HEK293 (cell line): ENCODE measurements around the gene SLC8A1.

ENCODE experiments used
- CTCF ChIA-PET: fragments of 350-600 bp; formaldehyde crosslinking; extraction: SDS; loops from one replicate; lab custom pipeline; 2021; ENCODE audit warnings: antibody characterized with exemption; lab: Yijun Ruan, JAX
- POLR2A ChIA-PET: fragments of 300-600 bp; formaldehyde crosslinking; extraction: SDS; loops from one replicate; lab custom pipeline; 2020; ENCODE audit warnings: antibody characterized with exemption, inconsistent platforms; lab: Yijun Ruan, JAX
- H3K27ac ChIP-seq: fragments of 200-500 bp; sonication (Bioruptor generic); 2 replicates; pipeline ENCODE4 v1.5.1; 2014; ENCODE audit warnings: low read depth, low read length, control low read depth, inconsistent platforms; ENCODE audit errors: extremely low read depth
- H3K36me3 ChIP-seq, 2 experiments: fragments of 200-500 bp in 1 of 2; sonication (Bioruptor generic) in 1 of 2; 1 replicate in 1 of 2; 2 replicates in 1 of 2; pipeline ENCODE4 v1.5.1; 2014 to 2017; ENCODE audit warnings: inconsistent platforms in 2 of 2, low read length in 2 of 2; ENCODE audit not compliant: control insufficient read depth in 2 of 2, insufficient read depth in 1 of 2
- H3K4me1 ChIP-seq: fragments of 200-500 bp; sonication (Bioruptor generic); 2 replicates; pipeline ENCODE4 v1.5.1; 2014; ENCODE audit warnings: mild to moderate bottlenecking, low read length, inconsistent platforms; ENCODE audit not compliant: control insufficient read depth, insufficient read depth
- H3K4me3 ChIP-seq: 2 replicates; pipeline ENCODE4 v1.5.1; 2011; ENCODE audit warnings: low read depth, mild to moderate bottlenecking, control low read depth, low read length, moderate library complexity
- H3K9me3 ChIP-seq: fragments of 200-500 bp; sonication (Bioruptor generic); 2 replicates; pipeline ENCODE4 v1.5.1; 2014; ENCODE audit warnings: low read depth, low read length, inconsistent platforms; ENCODE audit not compliant: control insufficient read depth, insufficient read depth
- GLIS2 ChIP-seq: fragments of 450-650 bp; formaldehyde crosslinking; IDR thresholded peaks from 2 replicates; pipeline ENCODE4 v1.5.1; 2016; ENCODE audit warnings: missing biosample characterization, missing genetic modification characterization
- KLF16 ChIP-seq: fragments of 450-650 bp; formaldehyde crosslinking; IDR thresholded peaks from 2 replicates; pipeline ENCODE4 v1.5.1; 2017; ENCODE audit warnings: missing biosample characterization, missing genetic modification characterization
- PRDM10 ChIP-seq: fragments of 450-650 bp; formaldehyde crosslinking; IDR thresholded peaks from 2 replicates; pipeline ENCODE4 v1.5.1; 2016; ENCODE audit warnings: missing biosample characterization, missing genetic modification characterization
- PRDM6 ChIP-seq: fragments of 450-650 bp; formaldehyde crosslinking; IDR thresholded peaks from 2 replicates; pipeline ENCODE4 v1.5.1; 2017; ENCODE audit warnings: missing biosample characterization, missing genetic modification characterization
- RBAK ChIP-seq: fragments of 450-650 bp; formaldehyde crosslinking; IDR thresholded peaks from 2 replicates; pipeline ENCODE4 v1.5.1; 2016; ENCODE audit warnings: missing biosample characterization, missing genetic modification characterization
- SCRT2 ChIP-seq: fragments of 450-650 bp; formaldehyde crosslinking; IDR thresholded peaks from 2 replicates; pipeline ENCODE4 v1.5.1; 2016; ENCODE audit warnings: missing biosample characterization, missing genetic modification characterization
- WT1 ChIP-seq: fragments of 450-650 bp; formaldehyde crosslinking; IDR thresholded peaks from 2 replicates; pipeline ENCODE4 v1.5.1; 2016; ENCODE audit warnings: missing biosample characterization, missing genetic modification characterization
- ZBTB17 ChIP-seq: fragments of 450-650 bp; formaldehyde crosslinking; IDR thresholded peaks from 2 replicates; pipeline ENCODE4 v1.5.1; 2016; ENCODE audit warnings: missing biosample characterization, missing genetic modification characterization
- ZBTB21 ChIP-seq: fragments of 450-650 bp; formaldehyde crosslinking; IDR thresholded peaks from 2 replicates; pipeline ENCODE4 v1.5.1; 2017; ENCODE audit warnings: missing biosample characterization, missing genetic modification characterization
- ZBTB26 ChIP-seq: fragments of 450-650 bp; formaldehyde crosslinking; optimal IDR thresholded peaks from 2 replicates; pipeline ENCODE3; 2016; ENCODE audit warnings: missing biosample characterization, mild to moderate bottlenecking, missing genetic modification characterization
- ZNF214 ChIP-seq: fragments of 450-650 bp; formaldehyde crosslinking; IDR thresholded peaks from 2 replicates; pipeline ENCODE4 v1.5.1; 2017; ENCODE audit warnings: missing biosample characterization, mild to moderate bottlenecking, missing genetic modification characterization, borderline replicate concordance
- ZNF416 ChIP-seq: fragments of 450-650 bp; formaldehyde crosslinking; IDR thresholded peaks from 2 replicates; pipeline ENCODE4 v1.5.1; 2016; ENCODE audit warnings: missing biosample characterization, missing genetic modification characterization
- ZNF544 ChIP-seq: fragments of 450-650 bp; formaldehyde crosslinking; IDR thresholded peaks from 2 replicates; pipeline ENCODE4 v1.5.0; 2017; ENCODE audit warnings: missing biosample characterization, missing genetic modification characterization
- ZNF571 ChIP-seq: fragments of 450-650 bp; formaldehyde crosslinking; IDR thresholded peaks from 2 replicates; pipeline ENCODE4 v1.5.0; 2017; ENCODE audit warnings: missing biosample characterization, missing genetic modification characterization
- ZNF626 ChIP-seq: fragments of 450-650 bp; sonication (Bioruptor Pico); formaldehyde crosslinking; IDR thresholded peaks from 2 replicates; pipeline ENCODE4 v1.5.1; 2018; ENCODE audit warnings: missing biosample characterization, missing genetic modification characterization, inconsistent platforms
- ZNF776 ChIP-seq: fragments of 450-650 bp; formaldehyde crosslinking; IDR thresholded peaks from 2 replicates; pipeline ENCODE4 v1.5.0; 2017; ENCODE audit warnings: missing biosample characterization, missing genetic modification characterization, borderline replicate concordance
- ZSCAN18 ChIP-seq: fragments of 450-650 bp; formaldehyde crosslinking; IDR thresholded peaks from 2 replicates; pipeline ENCODE4 v1.5.1; 2016; ENCODE audit warnings: missing biosample characterization, missing genetic modification characterization
- ZSCAN5A ChIP-seq: fragments of 450-650 bp; formaldehyde crosslinking; IDR thresholded peaks from 2 replicates; pipeline ENCODE4 v1.5.1; 2016; ENCODE audit warnings: missing biosample characterization, missing genetic modification characterization

Gene SLC8A1

GRCh38 chr2:40228310-40228709 is 223.6 kb downstream of the SLC8A1 start:
- ChIA-PET POLR2A (no interaction called here), CTCF (no interaction called here)
- Histone ChIP-seq H3K4me1 (no peaks in the 10 kb centered on the region), H3K27ac (no peak overlapping the region), H3K36me3 (no peaks in the 10 kb centered on the region), H3K4me3 (no peak overlapping the region), H3K9me3 (no peaks in the 10 kb centered on the region)
- no peak for TF ChIP-seq SCRT2 (tag by site-specific recombination)
- TF ChIP-seq ZBTB21 (tag by site-specific recombination) = no peak

GRCh38 chr2:40227210-40227609 is 224.7 kb downstream of the SLC8A1 start:
- CTCF ChIA-PET = no interaction called here

GRCh38 chr2:40226637-40227036 is 225.3 kb downstream of the SLC8A1 start:
- H3K27ac ChIP-seq = no peak overlapping the region
- no peaks in the 10 kb centered on the region for H3K36me3 ChIP-seq
- H3K4me3 ChIP-seq = no peak overlapping the region
- H3K4me1 ChIP-seq = no peaks in the 10 kb centered on the region
- POLR2A ChIA-PET = no interaction called here
- CTCF ChIA-PET = no interaction called here
- TF ChIP-seq ZNF571 (tag by site-specific recombination) (no peak), ZNF214 (tag by site-specific recombination) (no peak), ZBTB21 (tag by site-specific recombination) (no peak), KLF16 (no peak), ZBTB26 (no peak), ZNF416 (tag by site-specific recombination) (no peak), ZSCAN18 (no peak), RBAK (tag by site-specific recombination) (no peak), ZNF626 (tag by site-specific recombination) (no peak), PRDM10 (tag by site-specific recombination) (no peak), PRDM6 (no peak), ZNF544 (no peak), WT1 (no peak)
- H3K9me3 ChIP-seq = no peaks in the 10 kb centered on the region

More at GRCh38 chr2:40227210-40227609, 224.7 kb downstream of the SLC8A1 start:
- no peak overlapping the region for H3K4me3 ChIP-seq
- H3K27ac ChIP-seq = no peak overlapping the region
- no peaks in the 10 kb centered on the region for H3K36me3 ChIP-seq
- TF ChIP-seq ZNF571 (tag by site-specific recombination) (no peak), GLIS2 (tag by site-specific recombination) (no peak), ZBTB17 (tag by site-specific recombination) (no peak), ZNF776 (no peak), ZSCAN5A (tag by site-specific recombination) (no peak)
- no peaks in the 10 kb centered on the region for H3K4me1 ChIP-seq
- POLR2A ChIA-PET = no interaction called here
- no peaks in the 10 kb centered on the region for H3K9me3 ChIP-seq
